Activated naive CD4-positive, alpha-beta T cell (primary cell): Measurements from ENCODE around the gene POP4.
"Not testable (repeated sequence)": the region's sequence is repeated elsewhere in the genome, so short reads cannot be mapped to it uniquely, and the experiment has no call there.

ENCODE experiments used
- DNase-seq, 4 experiments: peaks; one replicate each; lab custom pipeline; 2025; lab: John Stamatoyannopoulos, UW

Gene POP4

GRCh38 chr19:29610574-29611271 is 4.6 kb downstream of the POP4 start:
- peak; percentile 36 to 76 (median 63) for DNase-seq

DNA sequence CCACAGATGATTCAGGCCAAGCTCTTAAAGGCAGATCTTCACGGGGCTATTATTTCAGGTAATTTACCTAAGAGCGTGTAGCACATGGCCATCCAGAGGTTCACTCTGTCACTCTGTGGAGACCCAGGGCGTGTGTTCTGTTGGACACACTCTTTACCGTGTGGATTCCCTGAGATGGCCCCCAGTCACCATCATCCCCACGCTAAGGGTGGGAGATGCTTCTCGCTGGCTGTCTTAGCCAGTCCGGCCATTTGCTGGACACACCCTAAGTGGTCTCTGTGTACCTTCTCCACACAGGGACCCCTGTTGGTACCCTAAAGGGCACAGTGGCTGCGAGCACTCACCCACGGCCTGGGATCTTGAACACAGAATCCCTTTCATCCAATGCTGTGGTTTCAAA is 6.0 kb downstream of the POP4 start:
- DNase-seq = no peak

DNA sequence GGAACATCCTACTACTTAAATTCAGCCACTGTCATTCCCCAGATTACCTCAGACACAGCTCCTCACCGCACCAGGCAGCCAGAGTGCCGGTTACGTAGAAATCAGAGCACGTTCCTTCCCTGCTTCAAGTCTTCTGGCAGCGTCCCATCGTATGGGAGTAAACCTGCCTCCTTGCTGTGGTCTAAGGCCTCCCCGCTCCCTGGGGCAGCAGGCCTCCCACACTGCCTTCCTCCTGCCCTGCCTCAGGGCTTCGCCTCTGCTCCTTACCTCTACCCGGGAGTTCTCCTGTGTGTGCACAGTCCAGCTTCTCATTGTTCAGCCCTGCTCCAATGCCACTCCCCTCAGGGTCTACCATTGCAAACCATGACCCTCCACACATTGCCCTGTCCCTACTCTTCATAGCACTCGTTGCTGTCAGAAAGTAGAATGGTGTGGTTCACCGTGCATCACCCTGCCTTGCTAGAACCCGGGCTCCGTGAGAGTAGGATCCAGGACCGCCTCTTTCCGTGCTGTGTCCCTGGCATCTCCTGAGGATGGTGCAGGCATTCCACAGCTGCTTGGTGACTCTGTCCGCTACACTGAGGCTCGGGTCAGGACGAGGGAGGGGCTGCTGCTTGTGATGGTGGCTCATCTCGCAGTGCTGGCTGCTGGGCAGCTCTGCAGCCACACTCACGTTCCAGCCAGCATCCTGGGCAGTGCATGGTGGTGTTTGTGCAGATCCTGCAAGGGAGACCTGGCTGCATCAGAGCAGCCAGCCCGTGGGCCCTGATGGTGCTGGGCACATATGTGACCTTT is 6.9 kb downstream of the POP4 start:
- DNase-seq = no peak

DNA sequence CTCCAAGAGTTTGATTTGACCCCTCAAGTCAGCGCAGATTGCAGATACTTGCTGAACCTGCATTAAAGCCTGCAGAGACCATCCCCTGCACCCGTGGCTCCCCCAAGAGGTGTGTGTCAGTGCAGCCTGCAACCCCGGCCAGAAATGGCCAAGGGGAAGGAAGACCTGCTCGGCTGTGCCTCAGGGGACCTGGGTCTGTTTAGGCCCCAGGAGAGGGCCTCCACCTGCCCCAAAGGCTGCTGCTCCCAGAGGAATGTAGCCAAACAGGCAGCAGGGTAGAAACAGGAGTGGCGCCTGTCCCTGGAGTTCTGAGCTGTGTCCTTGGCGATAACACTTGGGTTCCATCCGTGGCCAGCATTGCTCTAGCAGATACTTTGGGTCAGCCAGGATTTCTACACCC is 8.0 kb downstream of the POP4 start:
- no peak for DNase-seq

- no peak for DNase-seq
These were observed 8.7 kb downstream of the POP4 start for GRCh38 chr19:29614780-29615179.

- no peak for DNase-seq
These were observed 9.9 kb downstream of the POP4 start for GRCh38 chr19:29615891-29616425.

- no peak for DNase-seq
These were observed 10.5 kb downstream of the POP4 start for GRCh38 chr19:29616541-29616940.

DNA sequence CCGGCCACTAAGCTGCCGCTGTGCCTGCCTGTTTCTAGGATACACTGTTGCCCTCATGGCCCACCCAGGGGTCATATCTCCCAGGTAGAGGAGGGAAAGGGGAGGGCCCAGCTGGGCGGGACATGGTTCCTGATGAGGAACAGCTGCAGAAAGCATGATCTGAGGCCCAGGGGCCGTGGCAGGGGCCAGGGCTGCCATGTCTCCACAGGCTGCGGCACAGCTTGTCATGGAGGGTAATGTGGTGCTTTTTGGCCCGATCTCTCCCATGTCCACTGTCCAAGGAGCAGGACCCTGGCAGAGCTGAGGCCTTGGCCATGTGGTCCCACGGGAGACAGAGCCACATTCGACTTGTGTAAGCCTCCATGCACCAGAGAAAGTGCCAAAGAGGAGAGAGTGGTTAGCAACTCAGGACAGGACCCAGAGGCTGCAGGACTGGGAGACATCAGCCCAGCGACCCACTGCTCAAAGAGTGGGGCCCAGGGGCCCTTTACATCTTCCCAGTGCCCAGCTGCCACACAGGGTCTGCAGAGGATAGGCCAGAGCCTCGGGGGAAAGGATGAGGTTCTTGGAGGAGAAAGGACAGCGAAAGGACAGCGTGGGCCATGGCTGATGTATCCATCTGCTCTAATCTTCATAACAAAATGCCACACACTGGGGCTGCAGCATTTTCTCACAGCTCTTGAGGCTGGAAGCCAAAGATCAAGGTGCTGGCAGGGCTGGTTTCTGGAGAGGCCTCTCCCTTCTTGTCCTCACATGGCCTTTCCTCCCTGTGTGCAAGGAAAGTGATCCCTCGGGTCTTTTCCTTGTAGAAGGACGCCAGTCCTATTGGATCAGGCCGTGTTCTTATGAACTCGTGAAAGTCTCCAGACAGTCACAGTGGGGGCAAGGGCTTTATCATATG is 11.5 kb downstream of the POP4 start:
- DNase-seq = no peak

- DNase-seq = no peak
These were observed 12.4 kb downstream of the POP4 start for GRCh38 chr19:29618434-29618833.

DNA sequence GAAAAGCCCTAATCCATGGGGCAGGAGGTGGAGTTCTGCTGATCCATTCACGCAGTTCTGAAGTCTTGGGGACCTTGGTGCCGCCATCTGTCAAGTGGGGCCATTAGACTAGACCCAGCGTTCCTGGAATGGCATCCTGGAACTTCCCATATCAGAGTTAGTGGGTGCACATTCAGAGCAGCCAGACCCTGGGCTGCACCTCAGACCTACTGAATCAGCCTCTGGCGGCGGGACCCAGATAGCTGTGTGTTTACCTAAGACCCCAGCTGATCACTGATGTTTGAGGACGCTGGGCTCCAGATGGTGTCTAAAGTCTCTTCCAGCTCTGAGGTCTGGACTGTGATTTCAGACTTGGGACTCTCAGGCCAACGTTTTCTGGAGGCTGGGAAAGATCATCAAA is 12.8 kb downstream of the POP4 start:
- no peak for DNase-seq

DNA sequence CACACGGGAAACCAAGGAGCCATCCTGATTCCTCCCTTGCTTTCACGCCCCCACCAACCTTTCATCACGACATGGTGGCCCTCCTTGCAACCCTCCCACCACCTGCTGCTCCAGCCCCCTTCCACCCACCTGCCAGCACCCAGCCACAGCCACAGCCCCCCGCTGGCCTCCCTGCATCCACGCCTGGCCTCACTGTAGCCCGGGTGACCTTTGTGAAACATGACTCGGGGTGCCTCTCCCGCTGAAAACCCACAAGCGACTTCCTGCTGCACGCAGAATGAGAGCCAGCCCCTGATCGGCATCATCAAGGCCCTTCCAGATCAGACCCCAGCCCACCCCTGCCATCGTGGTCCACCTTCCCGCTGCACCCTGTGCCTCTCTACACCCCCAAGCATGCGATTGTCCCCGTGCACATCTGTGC is 14.9 kb downstream of the POP4 start:
- DNase-seq = peak in 2 of 4 experiments; percentile 11 to 23

DNA sequence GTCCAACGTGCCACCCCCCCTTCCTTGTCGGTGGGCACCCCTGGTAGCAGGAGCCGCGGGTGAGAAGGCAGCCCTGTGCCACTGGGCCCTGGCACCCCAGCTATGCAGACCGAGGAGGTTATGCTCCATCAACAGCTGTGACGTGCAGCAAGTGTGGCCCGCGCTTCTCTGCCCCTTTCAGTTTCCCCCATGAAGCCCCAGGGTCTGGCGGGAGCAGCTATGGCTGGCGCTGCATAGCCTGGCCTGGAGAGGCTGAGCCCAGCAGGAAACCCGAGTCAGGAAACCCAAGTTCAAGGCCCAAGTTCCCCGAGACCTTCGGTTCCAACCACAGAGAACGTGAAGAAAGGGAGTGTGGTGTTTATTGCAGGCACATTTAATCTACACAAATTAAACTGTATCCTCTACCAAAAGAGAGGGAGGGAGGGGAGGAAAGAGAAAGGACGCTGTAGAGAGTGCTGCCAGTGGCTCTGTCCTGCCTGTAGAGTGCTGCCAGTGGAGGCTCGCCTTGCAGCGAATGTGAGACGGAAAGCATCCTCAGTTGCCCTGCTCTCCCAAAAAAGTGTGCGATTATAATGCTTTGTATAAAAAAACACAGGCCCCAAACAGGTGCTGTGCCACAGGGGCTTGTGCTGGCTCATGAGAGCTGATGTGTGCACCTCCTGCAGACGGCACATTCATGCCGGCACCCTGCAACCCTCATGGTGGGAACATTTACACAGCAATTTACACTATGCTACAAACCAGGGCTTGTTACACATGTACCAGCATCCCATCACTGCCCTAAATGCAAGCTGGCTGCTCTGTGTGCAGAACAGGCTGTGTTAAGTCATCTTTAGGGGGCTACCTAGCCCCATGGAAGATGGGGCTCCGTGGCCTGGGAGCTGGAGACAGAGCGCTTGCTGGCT is 16.3 kb downstream of the POP4 start:
- peak in 1 of 4 experiments; percentile 12 for DNase-seq

- DNase-seq = no peak
These were observed 17.8 kb downstream of the POP4 start for GRCh38 chr19:29623726-29624488.

DNA sequence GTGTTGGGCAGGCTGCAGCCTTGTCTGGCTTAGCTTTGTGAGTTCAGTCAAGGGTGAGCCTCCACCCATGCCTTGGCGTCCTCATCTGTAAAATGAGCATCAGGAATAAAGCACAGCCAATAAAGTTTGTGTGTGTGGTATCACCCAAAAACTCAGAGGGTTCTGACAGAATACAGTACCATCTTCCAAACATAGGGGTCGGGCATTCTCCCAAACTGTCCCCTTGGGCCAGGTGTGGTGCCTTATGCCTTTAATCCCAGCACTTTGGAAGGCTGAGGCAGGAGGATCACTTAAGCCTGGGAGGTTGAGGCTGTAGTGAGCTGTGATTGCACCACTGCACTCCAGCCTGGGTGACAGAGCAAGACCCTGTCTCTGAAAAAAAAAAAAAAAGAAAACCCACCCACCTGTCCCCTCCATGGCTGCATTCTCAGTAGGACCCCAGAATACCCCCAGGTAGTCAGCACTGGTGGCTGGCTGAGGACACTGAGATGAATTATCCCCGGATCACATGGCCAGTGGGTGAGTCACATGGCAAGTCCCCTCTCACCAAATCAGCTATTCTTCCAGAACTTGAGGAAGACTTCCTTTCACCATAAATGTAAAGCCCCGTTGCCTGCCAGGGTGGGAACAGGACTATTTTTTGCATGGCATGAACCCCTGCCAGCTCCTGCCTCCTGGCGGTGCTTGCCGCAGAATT is 18.6 kb downstream of the POP4 start:
- no peak for DNase-seq

- DNase-seq = no peak
These were observed 19.1 kb downstream of the POP4 start for GRCh38 chr19:29625186-29625651.

DNA sequence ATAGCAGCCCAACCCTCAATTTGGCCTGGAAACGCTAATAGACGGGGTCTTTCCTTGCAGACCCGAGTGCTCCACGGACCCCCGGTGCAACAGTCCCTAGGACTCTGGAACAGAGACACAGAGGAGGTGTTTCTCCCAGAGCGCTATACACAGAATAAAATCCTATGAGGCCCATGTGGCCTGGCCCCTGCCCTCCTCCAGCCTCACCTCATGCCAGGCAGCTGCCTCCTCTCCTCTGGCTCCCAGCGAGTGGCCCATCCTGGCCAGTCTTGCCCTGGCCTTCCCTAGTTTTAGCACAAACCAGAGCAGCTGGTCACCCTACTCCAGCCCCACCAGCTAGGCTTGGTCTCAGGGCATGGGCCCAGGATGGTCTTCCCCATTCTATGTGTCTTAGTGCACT is 20.3 kb downstream of the POP4 start:
- no peak for DNase-seq

DNA sequence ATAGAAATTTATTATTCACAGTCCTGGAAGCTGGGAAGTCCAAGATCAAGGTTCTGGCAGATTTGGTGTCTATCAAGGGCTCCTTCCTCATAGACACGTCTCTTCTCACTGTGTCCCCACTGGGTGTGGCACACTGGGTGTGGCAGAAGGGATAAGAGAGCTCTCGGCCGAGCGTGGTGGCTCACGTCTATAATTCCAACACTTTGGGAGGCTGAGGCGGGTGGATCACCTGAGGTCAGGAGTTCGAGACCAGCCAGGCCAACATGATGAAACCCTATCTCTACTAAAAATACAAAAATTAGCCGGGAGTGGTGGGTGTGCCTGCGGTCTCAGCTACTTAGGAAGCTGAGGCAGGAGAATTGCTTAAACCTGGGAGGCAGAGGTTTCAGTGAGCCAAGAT is 20.7 kb downstream of the POP4 start:
- not testable (repeated sequence) for DNase-seq

GRCh38 chr19:29628661-29629385 is 22.7 kb downstream of the POP4 start:
- DNase-seq = no peak
